GM19467 (cell line): ENCODE results near the gene KCNMA1.

Source experiments
- ATAC-seq: cut with Tn5 transposase; IDR thresholded peaks from one replicate; pipeline ENCODE4 v1.9.1; 2021; ENCODE audit warnings: mild to moderate bottlenecking, moderate library complexity; ENCODE audit not compliant: unreplicated experiment

Gene KCNMA1

DNA sequence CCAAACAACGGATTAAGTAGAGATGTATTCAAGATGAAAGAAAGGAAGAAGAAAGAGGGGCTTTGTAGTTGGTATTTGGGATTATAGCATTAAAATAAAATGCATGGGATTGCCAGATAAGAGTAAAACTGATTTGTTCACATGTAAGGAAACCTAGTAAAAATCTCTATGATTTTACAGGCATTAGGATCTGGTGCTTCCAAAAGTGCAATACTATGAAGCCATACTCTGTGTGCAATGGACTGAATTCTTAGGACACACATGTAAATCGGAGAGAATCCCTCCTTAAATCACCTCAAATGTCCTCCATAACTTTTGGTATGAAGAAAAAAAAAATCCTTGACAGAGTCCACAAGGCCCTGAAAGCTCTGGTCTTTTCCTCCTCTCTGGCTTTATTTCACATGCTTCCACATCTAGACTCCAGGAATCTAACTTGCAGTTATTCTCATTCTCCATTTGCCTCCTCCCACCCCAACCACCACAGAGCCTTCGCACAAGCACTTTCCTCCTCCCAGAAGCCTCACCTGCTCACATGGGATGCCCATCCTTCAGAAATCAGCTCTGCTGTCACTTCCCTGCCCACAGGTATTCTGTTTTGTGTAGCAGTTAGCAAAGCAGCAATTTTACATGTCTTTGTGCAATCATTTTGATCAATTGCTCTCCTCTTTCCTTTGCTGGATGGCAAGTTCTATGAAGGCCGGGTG lies 378.3 kb downstream of the KCNMA1 start:
- no peak for ATAC-seq

- ATAC-seq, result no peak
Measured at GRCh38 chr10:77256346-77256745, 381.3 kb downstream of the KCNMA1 start.

DNA sequence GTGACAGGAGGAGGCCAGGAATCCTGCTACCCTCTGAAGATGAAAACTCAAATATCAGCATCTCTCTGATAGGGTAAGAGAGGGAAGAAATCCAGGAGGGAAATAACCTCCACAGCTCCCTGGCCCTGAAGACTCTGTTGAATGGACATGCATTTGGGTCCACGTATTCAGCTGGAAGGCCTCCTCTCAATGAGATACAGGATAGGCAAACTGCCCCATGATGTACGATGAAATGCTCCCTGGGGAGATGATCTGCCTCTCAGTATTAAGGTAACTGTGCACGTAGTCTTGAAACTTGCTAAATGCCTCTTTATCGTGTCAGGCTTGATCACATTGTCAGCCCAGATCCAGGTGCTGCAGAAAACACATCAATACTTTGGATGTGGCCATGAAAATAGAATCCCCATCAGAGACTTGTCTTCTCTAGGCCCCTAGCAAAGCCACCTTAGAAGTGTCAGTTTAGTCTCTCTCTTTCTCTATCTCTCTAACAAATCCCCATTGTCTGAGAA lies 384.0 kb downstream of the KCNMA1 start:
- no peak for ATAC-seq

- no peak for ATAC-seq
Measured at GRCh38 chr10:77253147-77253545, 384.5 kb downstream of the KCNMA1 start.

DNA sequence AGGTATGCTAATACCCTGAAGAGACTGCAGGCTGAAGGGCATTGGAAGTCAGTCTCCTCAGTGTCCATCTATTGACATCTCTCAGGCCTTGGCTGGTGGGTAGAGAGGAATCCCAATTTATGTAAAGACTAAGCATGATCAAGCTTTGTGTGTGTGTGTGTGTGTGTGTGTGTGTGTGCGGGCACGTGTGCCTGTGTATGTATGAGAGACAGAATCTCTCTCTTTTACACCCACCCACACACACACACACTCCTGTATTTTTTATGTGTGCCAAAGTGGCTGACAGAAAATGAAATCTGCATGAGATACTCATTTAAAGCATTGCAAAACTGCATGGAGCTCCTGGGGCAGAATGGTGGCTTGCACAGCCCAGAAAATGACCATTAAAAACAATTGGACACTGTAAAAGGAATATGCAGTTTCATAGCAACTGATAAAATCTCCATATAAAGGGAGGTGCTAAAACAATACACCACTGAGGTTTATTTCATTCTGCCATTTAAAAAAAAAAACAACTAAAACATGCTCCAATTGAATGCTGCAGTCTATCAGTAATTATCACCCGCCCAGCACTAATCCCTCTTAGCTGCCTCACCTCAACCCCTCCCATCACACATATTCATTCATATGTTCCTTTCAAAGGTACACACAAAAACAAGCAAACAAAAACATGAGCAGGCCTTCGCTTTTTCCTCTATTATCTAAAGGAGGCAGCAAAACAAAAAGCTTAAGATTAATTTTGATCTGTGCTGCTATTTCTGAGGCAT lies 385.0 kb downstream of the KCNMA1 start:
- no peak for ATAC-seq

GRCh38 chr10:77251297-77252013 lies 386.2 kb downstream of the KCNMA1 start:
- no peak for ATAC-seq

GRCh38 chr10:77249901-77250459 lies 387.6 kb downstream of the KCNMA1 start:
- no peak for ATAC-seq

DNA sequence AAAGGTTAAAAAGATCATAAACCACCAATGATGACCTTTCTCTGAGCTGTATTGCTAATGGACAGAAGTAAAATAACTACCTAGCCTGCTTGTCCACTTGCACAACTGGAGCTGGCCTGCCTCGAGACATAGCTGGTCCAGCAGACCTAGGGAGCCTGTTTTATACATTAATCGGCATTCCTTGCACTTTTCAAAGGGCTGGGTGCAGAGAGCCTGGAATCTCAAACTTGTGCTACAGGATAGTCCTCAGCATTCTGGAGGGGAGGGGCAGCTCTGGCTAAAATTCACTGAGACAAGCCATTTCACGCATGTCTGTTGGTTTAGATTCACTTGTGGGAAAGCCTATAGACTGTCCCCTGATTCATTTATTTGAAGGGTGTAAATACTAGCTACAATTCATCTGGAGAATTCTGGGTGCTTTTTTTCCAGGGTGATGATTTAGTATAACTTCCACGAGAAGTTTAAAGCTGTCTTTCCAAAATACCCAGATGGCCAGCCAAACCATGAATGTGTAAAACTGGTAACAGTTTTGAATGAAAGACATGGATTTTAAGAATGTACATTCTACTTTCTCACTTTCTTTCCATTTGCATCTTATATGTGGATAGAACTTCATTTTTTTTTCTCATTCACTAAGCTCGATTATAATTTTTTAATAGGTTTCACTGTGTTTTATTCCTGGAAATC lies 389.4 kb downstream of the KCNMA1 start:
- ATAC-seq, result no peak

GRCh38 chr10:77247031-77247990 lies 390.3 kb downstream of the KCNMA1 start:
- ATAC-seq, result no peak

DNA sequence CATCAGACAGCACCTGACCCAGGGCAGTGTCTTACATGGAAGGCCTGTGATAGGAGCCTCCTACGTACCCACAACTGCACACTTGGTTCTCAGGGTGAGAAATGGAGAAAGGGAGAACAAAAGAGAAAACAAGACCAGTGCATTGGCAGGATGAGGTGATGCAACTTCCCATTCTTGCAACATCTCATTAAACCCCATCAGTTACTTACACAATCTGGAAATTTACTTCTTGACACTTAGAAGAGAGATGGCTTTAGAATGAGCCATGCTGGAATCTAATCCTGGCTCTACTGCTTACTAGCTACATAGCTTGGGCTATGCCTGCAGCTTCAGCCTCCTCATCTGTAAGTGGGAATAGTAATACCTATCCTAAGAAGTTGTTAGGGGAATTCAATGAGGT lies 391.7 kb downstream of the KCNMA1 start:
- ATAC-seq, result no peak

DNA sequence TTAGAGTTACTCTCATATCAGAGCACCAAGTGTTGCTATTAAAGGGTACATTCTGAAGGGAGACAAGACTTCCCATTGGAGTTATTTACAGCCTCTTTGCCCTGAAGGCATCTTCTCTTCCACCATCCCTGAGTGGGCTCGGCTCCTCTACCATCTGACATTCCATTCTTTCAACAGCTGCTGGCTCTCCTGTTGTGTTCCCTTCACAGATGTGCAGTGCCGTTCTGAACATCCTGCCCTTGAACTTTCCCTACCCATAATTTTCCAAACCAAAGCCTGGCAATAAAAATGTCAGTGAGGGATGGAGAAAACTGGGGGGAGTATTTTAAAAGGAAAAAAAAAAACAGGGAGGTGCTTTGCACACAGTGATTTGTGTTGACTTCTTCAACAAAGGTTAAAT lies 392.9 kb downstream of the KCNMA1 start:
- no peak for ATAC-seq

DNA sequence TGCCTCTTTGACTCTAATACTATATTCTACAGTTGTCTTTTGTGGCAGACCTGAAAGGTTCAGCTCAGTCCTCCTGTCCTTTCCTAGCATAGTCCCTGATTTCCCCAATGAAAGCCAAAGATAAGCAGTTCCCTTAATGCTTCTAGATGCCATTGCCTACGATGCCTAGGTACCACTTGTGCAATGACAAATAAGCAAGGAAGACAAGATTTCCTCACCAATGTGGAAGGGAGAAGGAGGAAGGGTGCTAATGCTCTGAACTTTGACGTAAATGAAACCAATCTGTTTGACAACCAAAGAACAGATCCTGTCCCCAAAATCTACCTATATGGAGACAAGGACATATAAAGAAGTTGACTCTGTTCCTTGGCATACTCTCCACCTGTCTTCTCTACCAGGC lies 393.3 kb downstream of the KCNMA1 start:
- no peak for ATAC-seq

DNA sequence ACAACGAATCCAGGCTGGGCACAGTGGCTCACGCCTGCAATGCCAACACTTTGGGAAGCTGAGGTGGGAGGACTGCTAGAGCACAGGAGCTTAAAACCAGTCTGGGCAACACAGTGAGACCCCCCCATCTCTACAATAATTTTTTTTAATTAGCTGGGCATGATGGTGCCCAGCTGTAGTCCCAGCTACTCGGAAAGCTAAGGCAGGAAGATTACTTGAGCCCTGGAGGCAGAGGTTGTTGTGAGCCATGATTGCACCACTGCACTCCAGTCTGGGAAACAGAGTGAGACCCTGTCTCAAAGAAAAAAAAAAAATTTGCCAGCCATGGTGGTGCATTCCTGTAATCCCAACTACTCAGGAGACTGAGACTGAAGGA lies 396.3 kb downstream of the KCNMA1 start:
- no peak for ATAC-seq

- no peak for ATAC-seq
Measured at GRCh38 chr10:77240706-77241349, 396.8 kb downstream of the KCNMA1 start.

- ATAC-seq, result no peak
Measured at GRCh38 chr10:77240041-77240652, 397.5 kb downstream of the KCNMA1 start.

DNA sequence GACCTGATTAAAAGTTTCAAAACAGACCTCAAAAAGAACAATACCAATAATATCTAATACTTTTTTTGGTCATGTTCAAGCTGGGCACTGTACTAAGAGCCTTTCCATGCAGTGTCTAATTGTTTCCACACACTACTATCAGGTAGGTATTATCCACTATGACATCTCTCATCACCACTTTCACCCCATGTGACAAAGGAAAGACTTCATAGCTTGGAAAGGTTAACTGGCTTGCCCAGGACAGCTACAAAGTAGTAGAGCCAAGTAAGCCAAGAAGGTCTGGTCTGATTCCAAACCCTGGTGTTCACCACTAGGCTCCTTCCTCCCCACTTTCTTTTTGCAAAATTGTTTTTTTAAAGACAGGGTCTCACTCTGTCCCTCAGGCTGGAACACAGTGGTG lies 400.5 kb downstream of the KCNMA1 start:
- no peak for ATAC-seq

GRCh38 chr10:77236700-77237099 lies 400.9 kb downstream of the KCNMA1 start:
- no peak for ATAC-seq

DNA sequence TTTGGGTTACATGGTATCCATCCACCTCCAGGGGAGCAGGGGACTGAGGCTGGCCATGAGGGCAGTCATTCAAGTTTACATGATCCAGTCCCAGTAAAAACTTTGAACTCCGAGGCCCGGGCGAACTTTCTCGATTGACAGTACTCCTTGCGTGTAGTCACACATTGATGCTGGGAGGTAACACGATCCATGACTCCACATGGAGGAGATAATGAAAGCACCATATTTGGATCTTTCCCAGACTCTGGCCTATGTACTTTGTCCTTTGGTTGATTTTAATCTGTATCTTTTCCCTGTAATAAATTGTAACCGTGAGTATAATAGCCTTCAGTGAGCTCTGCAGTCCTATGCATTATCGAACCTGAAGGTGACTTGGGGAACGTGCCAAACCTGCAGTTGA lies 401.6 kb downstream of the KCNMA1 start:
- ATAC-seq, result no peak

DNA sequence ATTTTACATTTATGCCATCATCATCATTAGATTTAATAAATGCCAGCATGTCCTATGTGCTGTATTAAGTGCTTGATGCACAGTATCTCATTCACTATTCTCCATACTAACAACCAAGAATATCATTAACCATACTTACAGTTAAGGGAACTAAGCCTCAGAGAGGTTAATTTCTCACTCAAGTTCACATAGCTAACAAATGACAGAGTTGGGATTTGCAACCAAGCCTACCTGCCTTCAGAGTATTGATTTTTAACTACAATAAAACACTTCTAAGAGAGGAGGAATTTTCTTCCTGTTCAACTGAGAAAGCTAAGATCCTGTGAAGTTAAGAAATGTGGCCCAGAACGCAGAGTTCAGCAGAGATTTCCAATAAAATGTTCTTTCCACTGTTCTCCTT lies 403.0 kb downstream of the KCNMA1 start:
- no peak for ATAC-seq
